Smooth muscle cell (in vitro differentiated cells): ENCODE measurements around the gene PROSER2. TPM values are rescaled to one million over a fixed set of nuclear protein-coding genes. Genes with fewer than 3 reads are reported as not detected.

ENCODE experiments used
- DNase-seq: peaks from one replicate; lab custom pipeline; 2025; ENCODE audit not compliant: unreplicated experiment; lab: John Stamatoyannopoulos, UW
- H2AFZ ChIP-seq: fragments of 200-600 bp; sonication (generic); 2 replicates; pipeline ENCODE4 v1.6.0; 2016; ENCODE audit warnings: antibody characterized with exemption, low read depth, mild to moderate bottlenecking
- H3F3A ChIP-seq: fragments of 200-600 bp; sonication (generic); 2 replicates; pipeline ENCODE4 v1.6.0; 2017; ENCODE audit warnings: antibody characterized with exemption, low read depth
- H3K27ac ChIP-seq: fragments of 200-600 bp; sonication (generic); 2 replicates; pipeline ENCODE4 v1.5.1; 2016; ENCODE audit warnings: low read depth, mild to moderate bottlenecking
- H3K27me3 ChIP-seq: fragments of 200-600 bp; sonication (generic); 2 replicates; pipeline ENCODE4 v1.6.1; 2016; ENCODE audit warnings: low read depth, mild to moderate bottlenecking
- H3K36me3 ChIP-seq: fragments of 200-600 bp; sonication (generic); 2 replicates; pipeline ENCODE4 v1.5.1; 2016; ENCODE audit warnings: low read depth
- H3K4me1 ChIP-seq: fragments of 200-600 bp; sonication (generic); 2 replicates; pipeline ENCODE4 v1.5.1; 2016; ENCODE audit warnings: low read depth
- H3K4me2 ChIP-seq: fragments of 200-600 bp; sonication (generic); 2 replicates; pipeline ENCODE4 v1.6.0; 2016; ENCODE audit warnings: mild to moderate bottlenecking
- H3K4me3 ChIP-seq: fragments of 200-600 bp; sonication (generic); 2 replicates; pipeline ENCODE4 v1.5.1; 2016; ENCODE audit warnings: mild to moderate bottlenecking
- H3K79me2 ChIP-seq: fragments of 200-600 bp; sonication (generic); 2 replicates; pipeline ENCODE4 v1.6.0; 2016; ENCODE audit warnings: low read depth, mild to moderate bottlenecking
- H3K9ac ChIP-seq: fragments of 200-600 bp; sonication (generic); 2 replicates; pipeline ENCODE4 v1.6.0; 2016; ENCODE audit warnings: low read depth
- H3K9me3 ChIP-seq: fragments of 200-600 bp; sonication (generic); replicated peaks from 2 replicates; pipeline ENCODE4 v1.5.1; 2016; ENCODE audit warnings: low read depth
- H4K20me1 ChIP-seq: fragments of 200-600 bp; sonication (generic); 2 replicates; pipeline ENCODE4 v1.6.0; 2016; ENCODE audit warnings: low read depth
- WGBS: methylation state at CpG from one replicate; pipeline ENCODE4 v1.1.7; 2016; ENCODE audit warnings: low lambda C conversion rate; 5-methylcytosine and 5-hydroxymethylcytosine counted together
- polyA plus RNA-seq: library from polyadenylated mRNA; unstranded; fragments of >200 nt; fragmentation: Nextera tagmentation; extraction: Ambion mirVana; gene quantifications from 2 replicates; pipeline ENCODE4 v1.2.1, GENCODE V29; 2016
- total RNA-seq: library from RNA; depleted of rRNA; stranded (reverse); fragments of >200 nt; gene quantifications from 2 replicates; pipeline ENCODE4 v1.2.3, GENCODE V29; 2014
- TF ChIP-seq, protein P1 (sequence below): fragments of 200-600 bp; sonication (generic); IDR thresholded peaks from 2 replicates; pipeline ENCODE4 v1.5.1; 2017; ENCODE audit warnings: borderline replicate concordance, mild to moderate bottlenecking, antibody characterized with exemption; ENCODE audit not compliant: insufficient read depth, poor library complexity, severe bottlenecking

The PROSER2 gene
- total and polyA plus RNA-seq, 2 experiments from 2014 or later = 4.9 to 8.2 TPM

DNA sequence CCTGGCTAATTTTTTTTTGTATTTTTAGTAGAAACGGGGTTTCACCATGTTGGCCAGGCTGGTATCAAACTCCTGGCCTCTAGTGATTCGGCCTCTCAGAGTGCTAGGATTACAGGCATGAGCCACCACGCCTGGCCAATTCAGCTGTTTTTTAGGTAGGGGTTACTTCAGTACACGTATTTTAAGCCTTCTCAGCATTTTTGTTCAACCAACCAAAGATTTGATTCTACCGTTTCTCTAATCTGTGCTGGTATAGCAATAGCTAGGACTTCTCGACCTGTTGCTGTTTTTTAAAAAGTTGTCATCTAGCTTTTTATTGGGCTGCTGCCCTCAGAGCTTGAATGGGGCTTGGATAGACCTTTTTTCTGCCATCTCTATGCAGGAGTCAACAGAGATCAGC, 34.9 kb downstream of the PROSER2 start:
- no peaks in the 10 kb centered on the region for H3K9me3 ChIP-seq
- no peak overlapping the region for H3K4me3 ChIP-seq
- H3K4me1 ChIP-seq = no peaks in the 10 kb centered on the region
- DNase-seq = no peak
- TF ChIP-seq, protein P1, sequence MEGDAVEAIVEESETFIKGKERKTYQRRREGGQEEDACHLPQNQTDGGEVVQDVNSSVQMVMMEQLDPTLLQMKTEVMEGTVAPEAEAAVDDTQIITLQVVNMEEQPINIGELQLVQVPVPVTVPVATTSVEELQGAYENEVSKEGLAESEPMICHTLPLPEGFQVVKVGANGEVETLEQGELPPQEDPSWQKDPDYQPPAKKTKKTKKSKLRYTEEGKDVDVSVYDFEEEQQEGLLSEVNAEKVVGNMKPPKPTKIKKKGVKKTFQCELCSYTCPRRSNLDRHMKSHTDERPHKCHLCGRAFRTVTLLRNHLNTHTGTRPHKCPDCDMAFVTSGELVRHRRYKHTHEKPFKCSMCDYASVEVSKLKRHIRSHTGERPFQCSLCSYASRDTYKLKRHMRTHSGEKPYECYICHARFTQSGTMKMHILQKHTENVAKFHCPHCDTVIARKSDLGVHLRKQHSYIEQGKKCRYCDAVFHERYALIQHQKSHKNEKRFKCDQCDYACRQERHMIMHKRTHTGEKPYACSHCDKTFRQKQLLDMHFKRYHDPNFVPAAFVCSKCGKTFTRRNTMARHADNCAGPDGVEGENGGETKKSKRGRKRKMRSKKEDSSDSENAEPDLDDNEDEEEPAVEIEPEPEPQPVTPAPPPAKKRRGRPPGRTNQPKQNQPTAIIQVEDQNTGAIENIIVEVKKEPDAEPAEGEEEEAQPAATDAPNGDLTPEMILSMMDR = no peak
- H3K36me3 ChIP-seq = no peaks in the 10 kb centered on the region
- no peaks in the 10 kb centered on the region for H4K20me1 ChIP-seq
- no peak overlapping the region for H3K4me2 ChIP-seq
- H2AFZ ChIP-seq = no peak overlapping the region
- 94% methylated on average over 6 of the region's 6 CpGs for WGBS
- no peaks in the 10 kb centered on the region for H3K79me2 ChIP-seq
- H3K9ac ChIP-seq = no peak overlapping the region
- no peak overlapping the region for H3K27ac ChIP-seq
- no peaks in the 10 kb centered on the region for H3K27me3 ChIP-seq
- no peaks in the 10 kb centered on the region for H3F3A ChIP-seq

DNA sequence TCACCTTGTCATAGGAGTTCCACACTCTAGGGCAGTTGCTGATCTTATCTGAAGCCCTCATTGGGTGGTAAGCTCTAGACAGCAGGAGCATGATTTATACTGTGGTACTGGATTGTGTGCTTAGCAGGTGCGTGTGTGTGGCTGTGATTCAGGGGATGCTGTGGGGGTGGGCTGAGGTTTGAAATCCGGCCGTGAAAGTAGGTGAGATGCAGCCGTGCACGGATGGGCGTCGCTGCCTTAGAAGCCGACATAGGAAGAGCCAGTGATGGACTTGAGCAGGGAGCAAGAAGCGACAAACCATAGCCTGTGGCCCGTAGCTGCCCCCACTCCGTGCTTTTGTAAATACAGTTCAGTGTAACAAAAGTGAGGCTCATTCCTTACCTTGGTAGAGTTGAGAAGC, 38.2 kb downstream of the PROSER2 start:
- H3K27me3 ChIP-seq = no peaks in the 10 kb centered on the region
- H3K4me3 ChIP-seq = no peak overlapping the region
- no peak overlapping the region for H3K27ac ChIP-seq
- no peaks in the 10 kb centered on the region for H3F3A ChIP-seq
- H3K79me2 ChIP-seq = no peaks in the 10 kb centered on the region
- H4K20me1 ChIP-seq = no peaks in the 10 kb centered on the region
- TF ChIP-seq, protein P1 = no peak
- H2AFZ ChIP-seq = no peak overlapping the region
- H3K4me2 ChIP-seq = no peak overlapping the region
- no peak overlapping the region for H3K9ac ChIP-seq
- H3K4me1 ChIP-seq = no peaks in the 10 kb centered on the region
- WGBS = 93% methylated on average over 11 of the region's 11 CpGs
- no peak for DNase-seq
- H3K9me3 ChIP-seq = no peaks in the 10 kb centered on the region
- no peaks in the 10 kb centered on the region for H3K36me3 ChIP-seq

DNA sequence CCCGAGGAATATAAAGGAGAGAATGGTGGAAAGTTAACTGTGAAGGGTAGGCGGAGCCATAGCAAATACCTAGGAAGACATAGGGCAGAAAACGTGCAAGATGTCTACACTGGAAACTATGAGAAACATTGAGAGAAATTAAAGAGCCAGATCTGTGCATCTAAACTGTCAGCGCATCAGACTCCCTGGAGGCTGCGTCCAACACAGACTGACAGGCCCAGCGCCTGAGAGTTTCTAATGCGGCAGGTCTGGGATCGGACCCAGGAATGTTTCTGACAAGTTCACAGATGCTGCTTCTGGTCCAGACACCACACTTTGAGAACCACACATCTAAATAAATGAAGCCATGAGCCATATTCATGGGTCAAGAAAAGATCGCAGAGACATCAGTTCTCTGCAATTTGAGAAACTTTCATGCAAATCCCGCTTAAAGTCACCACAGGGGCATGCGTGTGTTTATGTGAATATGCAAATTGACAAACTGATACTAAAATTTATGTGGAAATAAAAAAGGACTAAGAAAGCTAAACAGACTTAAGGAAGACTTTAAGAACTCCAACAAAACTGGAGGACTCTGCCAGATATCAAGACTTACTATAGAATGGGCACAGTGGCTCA, 38.8 kb downstream of the PROSER2 start:
- Histone ChIP-seq H3K4me3 (no peak overlapping the region), H3K9me3 (no peaks in the 10 kb centered on the region), H3F3A (no peaks in the 10 kb centered on the region), H3K9ac (no peak overlapping the region), H3K4me2 (no peak overlapping the region), H3K27me3 (no peaks in the 10 kb centered on the region), H3K27ac (no peak overlapping the region), H2AFZ (no peak overlapping the region), H4K20me1 (no peaks in the 10 kb centered on the region), H3K4me1 (no peaks in the 10 kb centered on the region), H3K36me3 (no peaks in the 10 kb centered on the region), H3K79me2 (no peaks in the 10 kb centered on the region)
- TF ChIP-seq, protein P1 = no peak
- no peak for DNase-seq
- 95% methylated on average over 11 of the region's 11 CpGs for WGBS

DNA sequence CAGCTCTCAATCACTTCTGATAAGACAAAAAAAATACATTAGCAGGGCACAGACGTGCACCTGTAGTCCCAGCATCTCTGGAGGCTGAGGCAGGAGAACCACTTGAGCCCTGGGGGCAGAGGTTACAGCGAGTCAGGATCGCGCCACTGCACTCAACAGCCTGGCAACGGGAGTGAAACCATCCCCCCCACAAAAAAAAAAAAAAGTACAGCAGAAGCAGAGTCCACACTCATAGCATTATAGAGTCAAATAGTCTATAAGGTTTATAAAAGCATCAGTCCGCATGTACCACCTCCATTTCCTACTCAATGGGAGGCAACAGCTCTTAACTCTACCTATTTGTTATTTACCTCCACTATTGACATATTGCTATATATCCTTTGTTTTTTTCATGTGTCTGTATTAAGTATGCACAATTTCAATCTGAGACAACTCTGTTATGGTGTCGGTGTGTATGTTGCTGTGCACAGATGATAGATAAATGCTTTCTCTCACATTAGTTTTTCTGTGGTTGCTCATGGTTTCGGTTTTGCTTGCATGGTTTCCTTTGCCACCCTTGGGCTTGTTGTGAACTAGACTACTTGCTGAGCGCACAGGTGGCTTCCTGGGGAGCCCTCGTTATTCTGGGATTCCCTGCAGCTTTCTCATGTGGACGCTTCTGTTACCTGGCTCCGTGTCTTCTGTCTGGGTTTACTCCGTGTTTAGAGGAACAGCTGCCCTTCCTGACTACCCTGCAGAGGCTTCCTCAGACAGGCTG, 40.4 kb downstream of the PROSER2 start:
- Histone ChIP-seq H3K27me3 (no peaks in the 10 kb centered on the region), H4K20me1 (no peaks in the 10 kb centered on the region), H2AFZ (no peak overlapping the region), H3K4me2 (no peak overlapping the region), H3K27ac (no peak overlapping the region), H3K4me1 (no peaks in the 10 kb centered on the region), H3K36me3 (no peaks in the 10 kb centered on the region), H3K4me3 (no peak overlapping the region), H3K79me2 (no peaks in the 10 kb centered on the region), H3F3A (no peaks in the 10 kb centered on the region), H3K9me3 (no peaks in the 10 kb centered on the region), H3K9ac (no peak overlapping the region)
- TF ChIP-seq, protein P1 = no peak
- no peak for DNase-seq
- WGBS = 93% methylated on average over 13 of the region's 13 CpGs
